Activated CD4-positive, alpha-beta T cell treated with anti-CD3 and anti-CD28 coated beads, Interleukin-2, amount 50 U/mL, for 24 hours (primary cell): ENCODE results near the gene TMEM51.
"Not testable (repeated sequence)": the region's sequence is repeated elsewhere in the genome, so short reads cannot be mapped to it uniquely, and the experiment has no call there.

Experiments
- DNase-seq, 2 donors: peaks; one replicate each; pipeline ENCODE4 v3.0.0-alpha.2; 2020; ENCODE audit warnings: low read depth in 1 of 2, low spot score in 1 of 2

The TMEM51 gene

DNA sequence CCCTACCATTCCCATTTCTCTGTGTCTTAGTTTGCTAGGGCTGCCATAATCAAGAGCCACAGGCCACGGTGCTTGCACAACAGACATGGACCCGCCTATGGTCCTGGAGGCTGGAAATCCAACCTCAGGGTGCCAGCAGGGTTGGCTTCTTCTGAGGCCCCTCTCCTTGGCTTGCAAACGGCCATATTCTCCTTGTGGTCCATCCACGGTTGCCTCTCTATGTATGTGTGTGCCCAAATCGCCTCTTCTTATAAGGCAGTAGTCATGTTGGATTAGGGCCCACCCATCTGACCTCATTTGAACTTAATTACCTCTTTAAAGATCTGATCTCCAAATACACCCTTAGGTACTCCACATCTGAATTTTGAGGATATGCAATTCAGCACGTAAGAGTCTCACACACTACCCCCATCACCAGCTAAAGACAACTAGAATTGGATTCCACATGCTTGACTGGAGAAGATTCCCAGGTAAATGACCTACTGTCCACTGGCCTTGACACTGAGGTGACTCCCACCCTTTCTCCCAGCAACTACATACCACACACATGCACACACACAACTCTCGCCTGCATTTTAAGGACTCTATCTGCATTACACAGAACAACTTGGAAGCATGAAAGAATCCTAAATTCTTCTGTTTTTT, 28.3 kb upstream of the TMEM51 start:
- no peak for DNase-seq

DNA sequence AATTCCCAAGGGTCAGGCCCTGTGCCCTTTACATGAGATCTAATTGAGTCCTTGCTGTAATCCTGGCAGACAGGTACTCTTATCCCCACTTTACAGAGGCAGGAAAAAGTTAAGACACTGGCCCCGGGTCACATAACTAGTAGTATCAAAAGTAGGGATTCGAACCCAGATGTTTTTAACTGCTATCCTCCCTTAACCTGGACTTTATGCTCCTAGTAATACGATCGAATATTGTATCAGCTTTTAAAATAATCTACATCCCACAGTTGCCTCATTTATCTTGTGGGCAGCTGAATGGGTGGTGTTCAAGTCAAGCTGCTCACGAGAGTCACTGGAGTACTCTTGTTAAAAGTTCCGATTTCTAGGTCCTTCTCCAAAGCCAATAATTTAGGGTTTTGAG, 25.5 kb upstream of the TMEM51 start:
- DNase-seq, result no peak

DNA sequence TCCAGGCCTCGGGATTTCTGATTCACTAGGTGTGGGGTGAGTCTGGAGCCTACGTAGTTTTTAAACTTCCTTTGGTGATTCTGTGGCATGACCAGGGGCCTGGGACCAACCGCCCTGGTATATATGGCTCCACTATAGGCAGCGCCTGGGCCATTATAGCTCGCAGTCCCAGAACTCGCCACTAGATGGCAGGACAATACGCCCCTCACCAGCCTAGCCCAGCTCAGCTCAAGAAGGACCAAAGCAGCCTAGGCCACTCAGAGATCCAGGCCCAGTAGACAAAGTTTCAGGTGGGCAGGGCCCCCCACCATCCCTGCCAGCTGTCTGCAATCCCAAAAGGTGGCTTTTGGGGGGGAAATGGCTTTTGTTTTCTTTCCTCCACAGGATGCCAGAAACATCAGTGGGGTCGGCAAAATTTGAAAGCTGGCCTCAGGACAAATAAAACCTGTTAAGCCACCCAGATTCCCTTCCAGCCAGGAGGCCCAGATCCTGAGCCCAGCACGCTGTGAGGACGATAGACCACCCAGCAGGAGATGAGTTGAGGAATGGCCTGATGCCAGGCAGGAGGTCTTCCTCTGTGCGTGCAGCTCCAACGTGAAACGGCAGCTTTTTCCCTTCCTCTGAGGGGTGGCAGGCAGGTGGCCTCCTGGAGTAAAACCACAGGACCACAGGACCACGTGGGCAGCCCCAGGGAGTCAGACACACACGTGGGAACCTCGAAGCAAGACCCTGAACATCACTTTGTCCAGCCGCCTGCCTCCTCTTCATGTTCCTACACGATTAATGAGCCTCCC, 24.8 kb upstream of the TMEM51 start:
- peak; percentile 67 to 72 for DNase-seq

DNA sequence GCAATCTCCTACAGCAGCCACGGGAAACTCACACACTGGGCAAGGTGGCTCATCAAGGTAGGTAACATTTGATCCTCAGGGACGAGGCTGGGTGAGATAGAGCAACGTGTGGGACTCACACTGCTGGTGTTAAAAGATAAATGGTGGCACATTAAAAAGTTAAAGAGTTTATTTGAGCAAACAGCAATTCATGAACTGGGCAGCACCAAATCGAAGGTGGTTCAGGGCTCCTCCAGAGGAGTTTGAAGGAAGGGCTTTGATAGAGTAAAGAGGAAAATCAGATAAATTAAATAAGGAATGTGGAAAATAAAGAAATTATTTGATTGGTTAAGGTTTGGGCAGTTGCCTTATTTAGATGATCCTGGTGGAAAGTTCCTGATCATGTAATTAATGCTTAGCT, 23.6 kb upstream of the TMEM51 start:
- no peak for DNase-seq

DNA sequence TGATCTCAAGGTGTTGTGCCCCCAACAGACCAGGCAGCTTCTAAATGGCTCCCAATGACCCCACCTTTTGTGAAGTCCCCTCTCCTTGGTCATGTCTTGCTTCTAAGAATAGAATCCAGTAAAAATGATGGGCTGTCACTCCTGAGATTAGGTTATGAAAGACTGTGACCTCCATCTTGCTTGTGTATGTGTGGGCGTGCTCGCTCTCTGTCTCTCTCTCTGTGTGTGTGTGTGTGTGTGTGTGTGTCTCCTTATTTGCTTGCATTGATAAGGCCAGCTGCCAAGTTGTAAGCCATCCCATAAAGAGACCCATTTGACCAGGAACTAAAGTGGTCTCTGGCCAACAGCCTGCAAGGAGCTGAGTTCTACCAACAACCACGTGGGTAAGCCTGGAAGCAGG, 22.9 kb upstream of the TMEM51 start:
- DNase-seq, result no peak

DNA sequence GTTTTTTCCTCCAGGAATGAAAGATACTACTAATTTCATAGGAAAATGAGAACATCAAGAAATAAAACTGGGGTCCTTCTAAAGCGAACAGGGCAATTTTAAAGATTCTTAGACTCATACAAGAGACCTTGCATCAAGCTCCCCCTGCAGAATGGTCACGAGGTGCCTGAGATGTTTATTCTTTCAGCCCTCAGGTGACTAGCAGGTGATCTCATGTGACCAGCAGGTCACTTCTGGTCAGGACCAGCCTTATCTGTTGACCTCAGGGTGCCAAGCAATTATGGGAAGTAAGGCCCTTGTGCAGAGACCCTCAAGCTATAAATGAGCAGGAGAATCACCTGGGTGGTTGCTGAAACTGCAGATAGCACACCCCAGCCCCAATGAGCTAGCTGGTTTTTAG, 20.6 kb upstream of the TMEM51 start:
- DNase-seq, result no peak

DNA sequence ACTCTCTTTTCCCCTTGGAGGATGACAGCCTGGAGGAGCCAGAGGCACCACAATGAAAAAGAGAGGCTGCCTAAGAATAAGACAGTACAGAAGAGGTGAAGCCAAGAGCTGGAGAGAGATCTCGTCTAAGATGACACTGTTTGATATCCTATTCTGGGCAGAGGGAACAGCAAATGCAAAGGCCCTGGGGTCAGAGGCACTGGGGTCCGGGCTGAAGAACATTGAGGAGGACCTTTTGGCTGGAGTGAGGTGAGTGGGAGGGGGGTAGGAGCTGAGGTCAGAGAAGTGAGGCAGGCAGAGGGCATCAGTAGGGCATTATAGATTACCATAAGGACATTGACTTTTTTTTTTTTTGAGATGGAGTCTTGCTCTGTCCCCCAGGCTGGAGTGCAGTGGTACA, 19.3 kb upstream of the TMEM51 start:
- DNase-seq, result no peak

DNA sequence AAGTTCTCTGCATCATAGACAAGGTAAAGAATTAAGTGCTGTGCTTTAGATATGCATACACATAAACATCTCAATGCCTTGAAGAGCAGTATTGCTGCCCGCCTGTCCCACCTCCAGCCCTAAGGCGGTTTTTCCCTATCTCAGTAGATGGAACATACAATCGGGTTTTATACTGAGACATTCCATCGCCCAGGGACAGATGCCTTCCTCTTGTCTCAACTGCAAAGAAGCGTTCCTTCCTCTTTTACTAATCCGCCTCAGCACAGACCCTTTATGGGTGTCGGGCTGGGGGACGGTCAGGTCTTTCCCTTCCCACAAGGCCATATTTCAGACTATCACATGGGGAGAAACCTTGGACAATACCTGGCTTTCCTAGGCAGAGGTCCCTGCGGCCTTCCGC, 17.9 kb upstream of the TMEM51 start:
- DNase-seq, result not testable (repeated sequence)

DNA sequence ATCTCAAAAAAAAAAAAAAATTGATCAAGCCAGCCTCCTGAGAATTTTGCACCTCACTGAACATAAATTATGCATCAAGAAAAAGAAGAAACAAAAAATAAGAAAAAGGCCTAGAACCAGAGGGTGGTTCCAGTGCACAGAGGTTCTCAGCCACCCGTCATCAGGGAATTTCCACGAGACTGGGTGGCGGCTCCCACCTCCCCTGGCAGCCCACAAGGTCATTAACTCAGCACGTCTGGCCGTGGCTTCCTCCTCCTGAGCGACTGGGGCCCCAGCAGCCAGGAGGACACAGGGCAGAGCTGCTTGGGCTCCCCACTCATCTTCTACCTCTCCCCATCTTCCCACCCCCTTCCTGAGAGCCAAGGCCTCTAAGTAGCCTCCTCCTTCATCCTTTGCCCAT, 15.7 kb upstream of the TMEM51 start:
- no peak for DNase-seq

DNA sequence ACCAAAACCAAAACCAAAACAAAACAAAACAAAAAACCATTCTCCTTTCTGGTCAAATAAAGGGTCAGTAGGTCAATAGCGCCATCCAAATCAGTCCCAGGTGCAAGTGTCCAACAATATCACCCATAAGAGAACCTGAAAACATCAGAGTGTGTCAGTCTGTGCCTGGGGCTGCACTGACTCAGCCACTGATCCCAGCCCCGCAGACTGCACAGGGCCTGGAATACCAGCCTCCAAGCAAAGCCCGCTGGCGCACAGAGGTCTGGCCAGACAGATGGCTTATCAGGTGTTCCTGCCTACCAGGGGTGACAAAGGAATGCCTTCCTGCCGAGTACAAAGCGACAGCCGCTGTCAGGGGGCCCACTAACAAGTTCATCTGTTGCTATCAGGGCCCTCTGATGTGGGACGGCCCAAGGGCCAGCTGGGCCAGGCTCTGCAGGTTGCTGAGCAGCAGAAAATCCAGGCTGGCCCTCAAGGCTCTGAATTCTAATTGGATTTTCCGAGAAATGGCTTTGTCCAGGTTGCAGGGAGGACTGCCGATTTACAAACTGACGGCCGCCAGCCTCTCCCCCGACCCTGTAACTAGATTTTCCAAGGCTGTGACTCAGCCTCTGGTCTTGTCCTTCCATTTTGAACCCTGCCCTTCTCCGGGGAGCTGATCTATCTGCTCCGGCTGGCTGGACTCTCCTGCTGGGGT, 13.7 kb upstream of the TMEM51 start:
- DNase-seq, result no peak

DNA sequence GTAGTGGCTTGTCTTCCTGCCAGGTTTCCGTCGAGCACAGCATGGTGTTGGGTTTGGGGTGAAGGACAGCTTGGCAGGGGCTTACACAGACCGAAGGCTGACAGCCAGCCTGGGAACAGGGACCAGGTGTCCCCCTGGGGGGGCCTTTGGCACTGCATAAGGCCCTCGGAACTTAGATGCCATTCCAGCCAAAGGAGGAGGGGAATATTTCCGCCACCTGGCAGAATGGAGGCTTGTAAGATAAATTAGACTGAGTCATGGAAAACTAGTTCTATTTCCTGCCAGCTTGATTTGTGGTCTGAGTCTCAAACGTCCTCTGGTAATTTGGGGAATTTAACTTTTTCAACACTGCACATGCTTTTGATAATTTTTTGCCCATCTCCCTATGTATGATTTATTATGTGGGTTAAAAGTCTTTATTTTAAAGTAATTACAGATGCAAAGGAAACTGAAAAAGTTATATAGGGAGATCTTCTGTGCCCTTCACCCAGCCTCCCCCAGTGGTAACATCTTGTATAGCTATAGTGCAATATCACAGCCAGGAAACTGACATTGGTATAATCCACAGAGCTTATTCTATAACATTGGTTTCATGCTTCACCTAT, 11.5 kb upstream of the TMEM51 start:
- DNase-seq, result no peak

DNA sequence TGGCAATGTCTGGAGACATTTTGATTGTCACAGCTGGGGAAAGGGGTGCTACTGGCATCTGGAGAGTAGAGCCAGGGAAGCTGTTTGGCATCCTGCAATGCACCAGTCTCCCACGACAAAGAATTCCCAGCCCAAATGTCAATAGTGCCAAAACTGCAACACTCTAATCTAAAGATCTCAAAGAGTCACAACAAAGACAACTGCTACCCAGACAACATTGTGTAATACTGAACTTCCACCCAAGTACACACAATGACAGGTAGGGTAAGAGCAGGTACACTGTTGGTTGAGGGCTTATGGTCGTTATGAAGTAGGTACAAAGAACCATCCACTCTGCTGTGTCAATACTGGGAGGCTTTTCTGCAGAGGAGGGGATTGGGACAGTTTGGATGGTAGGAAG, 8.2 kb upstream of the TMEM51 start:
- DNase-seq, result no peak

DNA sequence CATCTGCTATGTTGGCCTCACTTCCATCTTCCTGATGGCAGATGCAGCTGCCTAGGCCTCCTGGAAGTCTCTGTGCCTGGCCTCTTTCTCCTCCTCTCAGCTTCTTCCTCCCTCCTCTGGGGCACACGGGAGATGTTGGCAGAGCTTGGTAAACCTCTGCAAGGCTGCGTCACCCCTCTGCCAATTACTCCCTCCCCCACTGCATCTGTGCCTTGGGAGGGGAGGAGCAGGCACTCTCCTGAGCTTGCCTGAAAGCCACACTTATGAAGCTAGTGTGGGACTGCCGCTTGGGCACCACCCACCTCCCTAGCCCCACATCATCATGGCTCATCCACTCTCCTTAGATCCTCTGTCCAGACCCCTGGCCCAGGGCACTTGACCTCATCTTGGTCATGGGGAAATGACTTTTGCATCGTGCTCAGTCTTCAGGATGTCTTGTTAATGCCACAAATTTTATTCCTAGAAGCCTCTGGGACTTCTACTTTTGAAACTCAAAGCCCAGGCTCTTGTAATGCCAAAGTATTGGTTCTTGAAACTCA, 7.3 kb upstream of the TMEM51 start:
- no peak for DNase-seq

DNA sequence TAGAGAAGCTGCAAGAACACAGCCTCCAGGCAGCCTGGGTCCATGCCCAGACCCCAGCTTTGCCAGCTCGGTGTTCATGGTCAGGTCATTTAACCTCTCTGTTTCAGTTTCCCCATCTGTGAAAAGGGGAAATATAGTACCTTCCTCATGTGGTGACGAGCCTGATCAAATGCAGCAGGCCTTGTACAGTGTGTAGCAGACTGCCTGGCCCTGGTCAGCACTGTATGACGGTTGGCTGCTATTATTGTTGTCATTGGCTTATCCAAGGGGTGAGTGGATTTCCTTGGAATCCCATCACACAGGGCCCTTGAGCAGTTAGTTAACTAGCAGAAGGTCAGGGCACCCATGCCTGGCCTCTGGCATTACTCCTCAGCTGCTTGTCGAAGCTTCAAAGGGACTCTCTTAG, 6.6 kb upstream of the TMEM51 start:
- DNase-seq, result no peak

DNA sequence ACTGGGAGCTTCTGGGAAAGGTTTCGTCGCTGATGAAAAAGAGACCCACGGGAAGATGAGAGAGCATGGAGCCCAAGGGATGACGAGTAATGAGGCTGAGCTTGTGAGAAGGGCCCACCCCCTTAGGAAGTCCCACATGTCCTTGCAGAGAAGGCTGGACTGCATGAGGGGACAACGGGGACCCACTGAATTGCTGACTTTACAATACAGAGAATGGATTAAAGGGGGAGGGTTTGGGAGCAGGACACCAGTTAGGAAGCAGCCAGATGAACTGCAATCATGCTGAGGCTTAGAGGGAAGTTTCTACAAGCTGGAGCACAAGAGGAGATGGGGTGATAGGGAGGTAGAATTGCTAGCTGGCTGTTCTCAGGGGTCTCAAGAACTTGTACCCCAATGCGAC, 5.5 kb upstream of the TMEM51 start:
- no peak for DNase-seq

DNA sequence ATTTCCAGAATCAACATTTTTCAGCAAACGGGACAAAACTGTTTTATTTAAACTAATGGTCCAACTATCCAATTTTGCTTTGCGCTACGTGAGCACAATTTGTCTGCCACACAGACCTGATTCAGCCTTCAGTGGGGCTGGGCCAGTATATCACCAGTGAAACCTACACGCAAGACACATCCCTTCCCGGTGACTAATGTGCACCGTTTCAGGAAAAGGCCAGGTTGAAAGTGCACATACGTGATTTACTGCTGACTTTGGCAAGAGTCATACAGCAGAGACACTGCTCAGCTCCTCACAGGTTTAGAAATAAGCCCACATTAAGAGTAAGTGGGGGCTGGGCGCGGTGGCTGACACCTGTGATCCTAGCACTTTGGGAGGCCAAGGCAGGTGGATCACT, 5.1 kb upstream of the TMEM51 start:
- no peak for DNase-seq

DNA sequence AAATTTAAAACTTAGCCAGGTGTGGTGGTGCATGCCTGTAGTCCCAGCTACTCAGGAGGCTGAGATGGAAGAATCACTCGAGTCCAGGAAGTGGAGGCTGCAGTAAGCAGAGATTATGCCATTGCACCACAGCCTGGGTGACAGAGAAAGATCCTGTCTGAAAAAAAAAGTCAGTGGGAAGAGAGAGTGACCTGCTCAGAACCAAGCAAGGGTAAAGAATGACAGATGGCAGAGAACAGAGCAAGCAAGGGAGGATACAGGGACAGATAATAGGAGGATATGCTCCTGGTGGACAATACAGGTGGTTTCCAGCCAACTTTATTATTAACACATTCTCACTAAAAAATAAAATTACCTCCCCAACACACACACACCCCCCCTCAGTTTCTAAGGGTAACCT, 4.6 kb upstream of the TMEM51 start:
- no peak for DNase-seq

DNA sequence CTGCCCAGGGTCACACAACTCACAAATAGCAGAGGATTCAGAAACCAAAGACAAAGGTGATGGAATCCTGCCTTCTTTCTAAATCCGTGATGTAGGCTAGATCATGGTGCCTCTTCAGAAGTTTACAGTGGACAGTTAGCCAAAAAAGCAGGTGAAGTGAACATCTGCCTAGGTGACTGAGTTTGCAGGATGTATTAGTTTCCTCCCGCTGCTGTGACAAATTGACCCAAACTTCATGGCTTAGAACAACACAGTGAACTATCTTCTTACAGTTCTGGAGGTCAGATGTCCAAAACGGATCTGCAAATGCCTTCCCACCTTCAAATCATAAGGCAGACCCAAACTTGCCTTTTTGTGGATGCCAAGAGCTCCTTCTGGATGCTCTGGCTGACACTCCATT, 3.2 kb upstream of the TMEM51 start:
- no peak for DNase-seq

DNA sequence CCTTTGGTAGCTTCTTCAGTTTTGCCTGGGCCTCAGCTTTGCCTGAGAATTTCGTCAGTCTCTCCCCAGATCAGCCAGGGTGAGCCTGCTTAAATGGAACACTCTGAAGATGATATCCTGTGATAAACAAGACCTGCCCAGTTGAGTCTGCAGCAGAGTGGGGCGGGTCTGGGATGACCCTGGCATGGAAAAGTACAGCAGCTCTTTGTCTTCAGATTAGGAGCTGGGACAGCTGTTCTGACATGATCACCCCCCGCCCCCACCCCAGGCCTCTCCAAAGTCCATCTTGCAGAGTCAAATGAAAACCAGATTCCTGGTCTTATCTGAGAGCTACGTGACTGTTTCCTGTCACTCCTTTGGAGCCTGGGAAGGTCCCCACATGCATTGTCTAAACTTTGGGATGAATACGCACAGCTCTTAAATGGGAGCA, 2.2 kb upstream of the TMEM51 start:
- no peak for DNase-seq

DNA sequence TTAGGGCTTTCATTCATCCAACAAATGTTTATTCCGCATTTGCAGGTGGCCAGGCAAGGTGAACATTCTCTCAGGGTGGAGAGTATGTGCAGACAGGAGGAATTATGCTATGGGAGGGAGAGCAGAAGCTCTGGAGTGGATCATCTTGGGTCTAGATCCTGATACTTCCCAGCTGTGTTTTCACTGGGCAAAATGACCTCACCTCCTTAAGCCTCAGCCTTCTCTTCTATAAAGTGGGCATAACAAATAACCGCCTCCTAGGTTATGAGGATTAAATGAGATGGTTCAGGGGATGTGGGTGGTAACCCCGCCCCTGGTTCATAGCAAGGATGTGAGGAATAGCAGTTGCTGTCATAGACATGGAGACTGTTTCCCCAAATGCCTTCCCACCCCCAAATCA, 1.7 kb upstream of the TMEM51 start:
- no peak for DNase-seq

DNA sequence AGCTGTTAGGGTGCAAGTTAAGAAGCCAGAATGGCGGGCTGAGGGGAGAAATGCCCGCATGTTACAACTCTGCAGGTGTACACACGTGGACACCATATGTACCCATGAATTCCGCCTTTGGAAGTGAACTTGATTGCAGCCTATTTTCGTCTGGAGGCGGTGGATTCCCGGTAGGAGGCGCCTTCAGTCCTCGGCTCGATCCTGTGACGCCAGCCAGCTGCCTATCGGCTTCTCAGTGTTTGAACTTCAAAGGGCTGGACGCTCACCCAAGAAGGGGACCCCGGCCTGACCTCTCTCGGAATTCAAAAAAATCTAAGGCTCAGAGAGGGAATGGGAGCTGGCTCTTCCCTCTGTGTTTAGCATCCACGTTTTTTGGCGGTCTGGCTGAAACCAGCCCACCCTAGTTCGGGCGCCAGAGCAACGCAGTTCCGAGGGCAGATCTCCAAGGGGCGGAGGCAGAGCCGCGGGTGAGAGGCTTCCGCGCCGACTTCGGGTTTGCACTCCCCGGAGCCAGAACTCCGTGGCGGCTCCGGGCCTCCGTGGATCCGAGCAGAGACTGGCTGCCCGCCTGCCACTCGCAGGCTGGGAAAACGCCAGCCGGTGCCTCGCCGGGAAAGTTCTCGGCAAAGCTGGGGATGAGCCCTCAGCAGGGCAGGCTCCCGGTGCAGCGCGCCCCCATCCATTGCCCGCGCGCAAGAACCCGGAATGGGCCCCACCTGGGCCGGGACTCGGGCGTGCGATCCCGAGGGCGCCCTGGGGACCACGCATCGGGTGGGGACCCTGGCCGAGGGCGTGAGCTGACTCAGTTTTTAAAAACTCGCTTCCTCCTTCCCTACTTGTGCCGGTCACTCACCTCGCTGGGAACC, 996 bp upstream of the TMEM51 start:
- no peak for DNase-seq
